ENCODE data around the gene ANKRD10.

The ANKRD10 gene

DNA sequence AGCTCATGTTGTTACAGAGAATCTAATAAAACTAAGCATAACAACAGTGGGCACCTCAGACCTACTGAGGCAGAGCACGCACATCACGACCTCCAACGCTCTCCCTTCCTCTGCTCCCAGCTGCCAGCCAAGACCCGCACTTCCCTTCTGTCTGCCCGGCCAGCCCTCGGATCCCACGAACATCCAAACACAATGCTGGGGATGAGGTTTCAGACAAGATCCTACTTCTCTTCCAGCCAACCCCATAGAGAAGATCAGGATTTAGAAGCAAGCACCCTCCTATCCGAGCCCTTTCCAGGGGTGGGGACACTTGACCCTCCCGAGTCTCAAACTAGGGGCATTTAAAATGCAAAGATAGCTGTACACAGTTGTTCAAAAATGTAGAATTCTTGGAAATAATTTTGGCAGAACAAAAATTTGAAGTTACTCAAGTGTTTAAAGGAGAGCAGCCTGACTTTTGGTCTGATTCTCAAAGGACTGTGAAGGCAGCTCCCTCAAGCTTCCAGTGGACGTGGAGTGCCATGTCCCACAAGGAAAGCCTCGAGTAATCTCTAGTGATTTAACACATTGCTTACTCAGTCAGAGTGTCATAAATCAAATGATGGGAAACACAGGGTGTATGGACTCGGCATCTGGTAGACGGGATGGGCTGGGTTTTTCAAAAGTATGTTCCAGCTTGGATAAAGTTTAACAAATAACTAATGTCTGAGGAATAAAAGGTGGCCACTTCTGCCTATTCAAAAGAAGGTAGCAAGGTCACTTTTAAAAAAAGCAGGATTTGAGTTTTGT is 32.8 kb downstream of the ANKRD10 start:
- Histone ChIP-seq H3K4me1 (ENCODE audit: control insufficient read depth, low read length) (no peaks in the 10 kb centered on the region), H3K4me2 (ENCODE audit: low read length) (no peak overlapping the region), H3K9me2 (replicated peaks; ENCODE audit: control insufficient read depth, low read length) (no peaks in the 10 kb centered on the region), H3K79me2 (ENCODE audit: control insufficient read depth, low read length) (no peaks in the 10 kb centered on the region), H3K9me3 (ENCODE audit: control insufficient read depth, insufficient read depth, low read length) (no peaks in the 10 kb centered on the region), H4K20me1 (ENCODE audit: control insufficient read depth, insufficient read depth, low read depth, low read length) (no peaks in the 10 kb centered on the region), H3K4me3 (ENCODE audit: low read length) (no peak overlapping the region), H3K36me3 (ENCODE audit: control insufficient read depth, low read length) (no peaks in the 10 kb centered on the region), H3F3A (ENCODE audit: control insufficient read depth, insufficient read depth) (no peaks in the 10 kb centered on the region), H3K27me3 (ENCODE audit: control insufficient read depth, low read length) (no peaks in the 10 kb centered on the region), H3K27ac (ENCODE audit: low read depth, low read length) (no peak overlapping the region)
- TF ChIP-seq, protein P1, sequence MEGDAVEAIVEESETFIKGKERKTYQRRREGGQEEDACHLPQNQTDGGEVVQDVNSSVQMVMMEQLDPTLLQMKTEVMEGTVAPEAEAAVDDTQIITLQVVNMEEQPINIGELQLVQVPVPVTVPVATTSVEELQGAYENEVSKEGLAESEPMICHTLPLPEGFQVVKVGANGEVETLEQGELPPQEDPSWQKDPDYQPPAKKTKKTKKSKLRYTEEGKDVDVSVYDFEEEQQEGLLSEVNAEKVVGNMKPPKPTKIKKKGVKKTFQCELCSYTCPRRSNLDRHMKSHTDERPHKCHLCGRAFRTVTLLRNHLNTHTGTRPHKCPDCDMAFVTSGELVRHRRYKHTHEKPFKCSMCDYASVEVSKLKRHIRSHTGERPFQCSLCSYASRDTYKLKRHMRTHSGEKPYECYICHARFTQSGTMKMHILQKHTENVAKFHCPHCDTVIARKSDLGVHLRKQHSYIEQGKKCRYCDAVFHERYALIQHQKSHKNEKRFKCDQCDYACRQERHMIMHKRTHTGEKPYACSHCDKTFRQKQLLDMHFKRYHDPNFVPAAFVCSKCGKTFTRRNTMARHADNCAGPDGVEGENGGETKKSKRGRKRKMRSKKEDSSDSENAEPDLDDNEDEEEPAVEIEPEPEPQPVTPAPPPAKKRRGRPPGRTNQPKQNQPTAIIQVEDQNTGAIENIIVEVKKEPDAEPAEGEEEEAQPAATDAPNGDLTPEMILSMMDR (IDR thresholded peaks at IDR 0.05; ENCODE audit: low read depth, low read length, poor library complexity, severe bottlenecking) = no peak
- no peak for TF ChIP-seq EZH2phosphoT487 (IDR thresholded peaks at IDR 0.05; ENCODE audit: borderline replicate concordance, low read length)

- no peaks in the 10 kb centered on the region for H3K9me3 ChIP-seq (ENCODE audit: control insufficient read depth, insufficient read depth, low read length)
- no peaks in the 10 kb centered on the region for H3K79me2 ChIP-seq (ENCODE audit: control insufficient read depth, low read length)
- no peaks in the 10 kb centered on the region for H3K27me3 ChIP-seq (ENCODE audit: control insufficient read depth, low read length)
- H3K4me1 ChIP-seq (ENCODE audit: control insufficient read depth, low read length) = peaks cover 2% of the 10 kb centered on the region
- H3F3A ChIP-seq (ENCODE audit: control insufficient read depth, insufficient read depth) = no peaks in the 10 kb centered on the region
- H4K20me1 ChIP-seq (ENCODE audit: control insufficient read depth, insufficient read depth, low read depth, low read length) = no peaks in the 10 kb centered on the region
- no peak overlapping the region for H3K4me2 ChIP-seq (ENCODE audit: low read length)
- H3K36me3 ChIP-seq (ENCODE audit: control insufficient read depth, low read length) = no peaks in the 10 kb centered on the region
- no peak for TF ChIP-seq EZH2phosphoT487 (IDR thresholded peaks at IDR 0.05; ENCODE audit: borderline replicate concordance, low read length)
- TF ChIP-seq, protein P1 (IDR thresholded peaks at IDR 0.05; ENCODE audit: low read depth, low read length, poor library complexity, severe bottlenecking) = no peak
- no peak overlapping the region for H3K4me3 ChIP-seq (ENCODE audit: low read length)
- H3K9me2 ChIP-seq (replicated peaks; ENCODE audit: control insufficient read depth, low read length) = no peaks in the 10 kb centered on the region
- no peak overlapping the region for H3K27ac ChIP-seq (ENCODE audit: low read depth, low read length)
Measured at GRCh38 chr13:110880627-110881026, 34.2 kb downstream of the ANKRD10 start.

DNA sequence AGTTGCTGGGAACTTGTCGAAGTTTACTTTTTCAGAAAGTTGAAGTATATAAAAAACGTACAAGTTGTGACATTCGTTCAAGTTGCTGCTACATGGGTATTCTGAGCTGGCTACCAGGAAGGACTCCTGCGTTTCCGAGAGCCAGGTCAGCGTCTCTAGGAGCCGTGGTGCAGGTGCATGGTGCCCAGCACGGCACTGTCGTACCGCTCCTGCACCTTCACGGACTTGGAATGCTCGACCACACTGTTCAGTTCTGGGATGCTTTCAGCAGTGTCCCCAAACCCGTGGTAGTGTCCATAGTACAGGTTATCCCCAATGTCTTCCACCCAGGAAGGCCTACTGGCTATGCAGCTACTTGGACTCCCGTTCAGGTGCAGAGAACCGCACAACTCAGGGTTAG is 35.4 kb downstream of the ANKRD10 start:
- Histone ChIP-seq H3K27ac (ENCODE audit: low read depth, low read length) (no peak overlapping the region), H3K4me1 (ENCODE audit: control insufficient read depth, low read length) (peaks cover 12% of the 10 kb centered on the region)

More for the DNA sequence above, 35.4 kb downstream of the ANKRD10 start:
- TF ChIP-seq, protein P1 (IDR thresholded peaks at IDR 0.05; ENCODE audit: low read depth, low read length, poor library complexity, severe bottlenecking) = no peak
- TF ChIP-seq EZH2phosphoT487 (IDR thresholded peaks at IDR 0.05; ENCODE audit: borderline replicate concordance, low read length) = no peak
- H3K27me3 ChIP-seq (ENCODE audit: control insufficient read depth, low read length) = peaks cover 3% of the 10 kb centered on the region; the same call in 1 of the 2 replicates
- no peaks in the 10 kb centered on the region for H4K20me1 ChIP-seq (ENCODE audit: control insufficient read depth, insufficient read depth, low read depth, low read length)
- H3K79me2 ChIP-seq (ENCODE audit: control insufficient read depth, low read length) = no peaks in the 10 kb centered on the region
- no peaks in the 10 kb centered on the region for H3K9me2 ChIP-seq (replicated peaks; ENCODE audit: control insufficient read depth, low read length)
- no peak overlapping the region for H3K4me3 ChIP-seq (ENCODE audit: low read length)
- H3K9me3 ChIP-seq (ENCODE audit: control insufficient read depth, insufficient read depth, low read length) = no peaks in the 10 kb centered on the region
- H3K36me3 ChIP-seq (ENCODE audit: control insufficient read depth, low read length) = no peaks in the 10 kb centered on the region
- H3F3A ChIP-seq (ENCODE audit: control insufficient read depth, insufficient read depth) = no peaks in the 10 kb centered on the region
- H3K4me2 ChIP-seq (ENCODE audit: low read length) = no peak overlapping the region
